Mesenteric fat pad (tissue), 1 donor: ENCODE data around the gene TREML1. TPM values are rescaled to one million over a fixed set of nuclear protein-coding genes. Genes with fewer than 3 reads are reported as not detected.
"Not testable (repeated sequence)": the region's sequence is repeated elsewhere in the genome, so short reads cannot be mapped to it uniquely, and the experiment has no call there.

Experiments used
- DNase-seq: peaks from one replicate; pipeline ENCODE4 v3.0.0-alpha.2; 2020; ENCODE audit warnings: low spot score
- total RNA-seq: library from RNA; stranded (reverse); fragmentation: NEBNext Ultra II Directional; extraction: Animal tissue kit (Norgen Biotek cat#: 25700); gene quantifications from one replicate; pipeline ENCODE4 v1.2.1, GENCODE V29; 2021
- donor health status: DM: yes; HTN: yes; CAD: no.

The TREML1 gene
- total RNA-seq, 1 donor from 2014 or later = 0.55 TPM

- no peak for DNase-seq
These were observed 3.5 kb downstream of the TREML1 start for GRCh38 chr6:41150671-41151070.

GRCh38 chr6:41147917-41148316 is 6.2 kb downstream of the TREML1 start:
- DNase-seq = no peak

- DNase-seq = no peak
These were observed 17.2 kb downstream of the TREML1 start for GRCh38 chr6:41136911-41137310.

- DNase-seq = no peak
These were observed 18.9 kb downstream of the TREML1 start for GRCh38 chr6:41135062-41135832.

- DNase-seq = no peak
These were observed 21.9 kb downstream of the TREML1 start for GRCh38 chr6:41132254-41132653.

- no peak for DNase-seq
These were observed 28.9 kb downstream of the TREML1 start for GRCh38 chr6:41125282-41125681.

GRCh38 chr6:41122918-41123317 is 31.2 kb downstream of the TREML1 start:
- no peak for DNase-seq

- no peak for DNase-seq
These were observed 31.8 kb downstream of the TREML1 start for GRCh38 chr6:41122373-41122772.

GRCh38 chr6:41120058-41120457 is 34.1 kb downstream of the TREML1 start:
- no peak for DNase-seq

GRCh38 chr6:41119508-41119907 is 34.6 kb downstream of the TREML1 start:
- no peak for DNase-seq

- not testable (repeated sequence) for DNase-seq
These were observed 39.1 kb downstream of the TREML1 start for GRCh38 chr6:41115027-41115426.

GRCh38 chr6:41111017-41111416 is 43.1 kb downstream of the TREML1 start:
- DNase-seq = no peak

- DNase-seq = no peak
These were observed 50.3 kb downstream of the TREML1 start for GRCh38 chr6:41103847-41104246.

GRCh38 chr6:41100871-41101287 is 53.3 kb downstream of the TREML1 start:
- no peak for DNase-seq

Other genes with a start within 250 kb of the TREML1 start
- 0.48 TPM for gene UNC5CL, start 115.1 kb downstream of the TREML1 start, total RNA-seq
- gene TSPO2, start 111.9 kb downstream of the TREML1 start, total RNA-seq = not detected
- gene APOBEC2, start 101.1 kb downstream of the TREML1 start, total RNA-seq = not detected
- 12.2 TPM for gene OARD1, start 82.0 kb downstream of the TREML1 start, total RNA-seq
- gene NFYA, start 81.4 kb downstream of the TREML1 start, total RNA-seq = 17.5 TPM
- gene TREM2, start 8.8 kb upstream of the TREML1 start, total RNA-seq = 11.0 TPM
- 1.0 TPM for gene TREML2, start 46.8 kb upstream of the TREML1 start, total RNA-seq
- 0.67 TPM for gene TREML4, start 74.0 kb upstream of the TREML1 start, total RNA-seq
- gene TREM1, start 132.3 kb upstream of the TREML1 start, total RNA-seq = 20.6 TPM
- gene NCR2, start 181.3 kb upstream of the TREML1 start, total RNA-seq = not detected